ENCODE measurements around the gene TMEM200A.

Gene TMEM200A

GRCh38 chr6:130377915-130378314 is 12.1 kb downstream of the TMEM200A start:
- no peak for DNase-seq (ENCODE audit: low read depth in 2 of 2)

GRCh38 chr6:130379223-130379622 is 13.4 kb downstream of the TMEM200A start:
- no peak for DNase-seq (ENCODE audit: low read depth in 2 of 2)

GRCh38 chr6:130381012-130381411 is 15.2 kb downstream of the TMEM200A start:
- DNase-seq (ENCODE audit: low read depth in 2 of 2): no peak

- no peak for DNase-seq (ENCODE audit: low read depth in 2 of 2)
Observed at GRCh38 chr6:130381459-130382380, 15.9 kb downstream of the TMEM200A start.

GRCh38 chr6:130382872-130383490 is 17.2 kb downstream of the TMEM200A start:
- no peak for DNase-seq (ENCODE audit: low read depth in 2 of 2)

DNA sequence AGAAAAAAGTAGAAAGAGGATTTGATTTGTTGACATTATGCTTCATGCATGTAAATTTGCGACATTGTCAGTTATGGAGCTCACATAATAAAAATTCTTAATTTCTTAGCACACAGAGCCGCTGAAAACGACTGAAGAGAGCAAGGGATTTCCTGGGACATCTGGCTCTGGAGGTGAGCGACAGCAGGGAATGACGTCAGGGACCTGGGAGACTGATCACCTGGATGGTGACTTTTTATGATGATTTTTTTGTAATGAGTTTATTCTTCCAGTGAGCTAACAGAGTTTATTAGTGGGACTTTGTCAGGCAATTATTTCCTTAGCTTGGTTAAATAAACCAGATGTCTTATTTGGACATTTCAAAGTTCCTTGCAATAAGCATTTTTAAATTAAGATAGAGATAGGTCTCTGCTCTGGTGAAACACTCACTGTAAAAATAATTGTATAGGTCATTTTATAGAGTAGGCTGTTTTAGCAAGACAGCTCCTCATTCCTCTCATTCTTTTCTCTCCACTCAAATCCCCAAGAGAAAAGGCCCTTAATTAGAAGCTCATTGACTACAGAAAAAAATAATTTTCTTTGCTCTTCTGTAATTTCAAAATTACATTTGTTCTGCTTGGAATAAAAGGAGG is 19.4 kb downstream of the TMEM200A start:
- no peak for DNase-seq (ENCODE audit: low read depth in 2 of 2)

DNA sequence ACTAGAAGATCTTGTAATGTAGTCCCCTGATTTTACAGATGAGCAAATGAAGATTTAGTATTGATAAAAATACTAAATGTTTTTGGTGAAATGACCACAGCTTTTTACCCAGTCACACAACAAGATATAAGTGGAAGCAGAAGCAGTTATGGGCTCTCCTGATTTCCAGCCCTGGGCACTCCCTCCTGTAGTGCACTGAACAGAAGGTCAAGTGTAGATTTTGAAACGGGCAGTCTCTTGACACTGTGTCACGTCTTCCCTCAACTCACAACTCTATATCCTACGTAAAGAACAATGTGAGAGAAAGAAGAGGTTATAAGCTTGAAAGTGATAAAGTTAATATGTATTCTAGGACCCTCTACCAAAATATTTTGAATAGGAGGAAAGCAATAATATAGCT is 23.3 kb downstream of the TMEM200A start:
- no peak for DNase-seq (ENCODE audit: low read depth in 2 of 2)

DNA sequence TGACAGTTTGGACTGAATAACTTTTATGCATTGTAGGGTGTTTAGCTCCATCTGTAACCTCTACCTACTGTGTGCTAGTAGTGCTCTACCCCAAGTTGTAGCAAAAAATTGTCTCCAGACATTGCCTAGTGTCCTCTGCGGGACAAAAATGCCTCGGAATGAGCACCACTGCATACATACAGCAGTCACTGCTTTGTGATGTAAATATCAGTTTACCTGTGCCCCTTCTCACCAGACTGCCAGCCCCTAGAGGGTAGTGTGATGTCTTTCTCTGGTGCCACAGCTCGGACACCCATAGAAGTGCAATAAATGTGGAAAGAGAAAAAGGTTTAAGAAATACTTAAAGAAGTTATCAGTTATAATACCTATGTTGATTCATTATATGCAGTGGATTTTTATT is 25.1 kb downstream of the TMEM200A start:
- no peak for DNase-seq (ENCODE audit: low read depth in 2 of 2)

DNA sequence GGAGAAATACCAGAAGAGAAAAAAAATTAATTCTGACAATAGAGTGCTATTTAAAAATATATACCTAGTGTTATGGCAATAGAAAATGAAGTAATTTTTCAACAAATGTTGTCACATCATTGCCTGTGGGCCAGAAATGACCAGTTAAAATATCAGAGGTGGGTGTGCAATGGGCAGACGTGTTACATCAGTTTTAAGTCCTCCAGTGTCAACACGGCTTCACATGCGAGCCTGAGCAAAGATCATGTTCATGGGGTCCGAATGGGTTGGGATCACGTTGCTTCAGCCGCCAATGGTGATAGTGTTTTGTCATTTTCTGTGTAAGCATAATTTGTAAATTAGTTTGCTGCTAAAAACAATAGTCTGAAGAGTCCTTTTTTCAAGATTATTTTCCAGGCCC is 27.5 kb downstream of the TMEM200A start:
- no peak for DNase-seq (ENCODE audit: low read depth in 2 of 2)

DNA sequence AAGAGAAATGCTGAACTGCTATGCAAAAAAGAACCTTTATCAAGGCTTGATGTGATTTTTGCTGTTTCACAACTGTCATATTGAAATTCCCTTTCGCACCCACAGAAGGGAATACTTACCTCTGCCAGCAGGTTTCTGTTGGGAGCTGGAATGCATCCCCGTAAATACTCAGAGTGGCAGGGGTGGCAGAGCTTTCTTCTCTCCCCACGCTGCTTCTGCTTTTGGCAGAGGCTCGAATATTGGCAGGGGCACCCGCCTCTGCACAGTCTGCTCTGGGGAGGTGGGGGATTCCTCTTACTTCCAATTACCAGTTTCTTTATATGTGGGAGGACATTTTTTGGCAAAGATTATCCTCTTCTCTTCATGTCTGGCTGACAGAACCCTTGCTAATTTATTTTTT is 28.4 kb downstream of the TMEM200A start:
- no peak for DNase-seq (ENCODE audit: low read depth in 2 of 2)

GRCh38 chr6:130395164-130395563 is 29.3 kb downstream of the TMEM200A start:
- DNase-seq (ENCODE audit: low read depth in 2 of 2): no peak

GRCh38 chr6:130396722-130397121 is 30.9 kb downstream of the TMEM200A start:
- DNase-seq (ENCODE audit: low read depth in 2 of 2): no peak

GRCh38 chr6:130405549-130405948 is 39.7 kb downstream of the TMEM200A start:
- no peak for DNase-seq (ENCODE audit: low read depth in 2 of 2)

GRCh38 chr6:130407032-130407431 is 41.2 kb downstream of the TMEM200A start:
- no peak for DNase-seq (ENCODE audit: low read depth in 2 of 2)

- no peak for DNase-seq (ENCODE audit: low read depth in 2 of 2)
Observed at GRCh38 chr6:130409418-130410100, 43.7 kb downstream of the TMEM200A start.

- DNase-seq (ENCODE audit: low read depth in 2 of 2): no peak
Observed at GRCh38 chr6:130411481-130411880, 45.7 kb downstream of the TMEM200A start.

- DNase-seq (ENCODE audit: low read depth in 2 of 2): no peak
Observed at GRCh38 chr6:130412556-130413290, 46.9 kb downstream of the TMEM200A start.

DNA sequence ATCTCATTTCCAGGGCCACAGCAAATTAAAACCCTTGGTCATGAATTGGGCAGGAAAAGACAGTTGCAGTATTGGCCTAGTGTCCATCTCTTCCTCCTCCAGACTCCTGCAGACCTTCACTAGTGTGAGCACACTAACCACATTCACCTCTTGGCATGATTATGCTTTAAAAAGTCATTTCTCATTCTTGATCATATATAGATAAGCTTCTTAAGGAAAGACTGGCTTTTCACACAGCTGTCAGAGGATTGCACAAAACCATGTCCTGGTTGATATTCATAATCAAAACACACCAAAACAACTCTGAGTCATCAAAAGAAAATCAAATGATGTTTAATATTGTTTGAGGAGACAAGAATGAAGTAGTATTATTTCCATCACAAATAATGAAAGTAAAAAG is 52.1 kb downstream of the TMEM200A start:
- DNase-seq (ENCODE audit: low read depth in 2 of 2): no peak

DNA sequence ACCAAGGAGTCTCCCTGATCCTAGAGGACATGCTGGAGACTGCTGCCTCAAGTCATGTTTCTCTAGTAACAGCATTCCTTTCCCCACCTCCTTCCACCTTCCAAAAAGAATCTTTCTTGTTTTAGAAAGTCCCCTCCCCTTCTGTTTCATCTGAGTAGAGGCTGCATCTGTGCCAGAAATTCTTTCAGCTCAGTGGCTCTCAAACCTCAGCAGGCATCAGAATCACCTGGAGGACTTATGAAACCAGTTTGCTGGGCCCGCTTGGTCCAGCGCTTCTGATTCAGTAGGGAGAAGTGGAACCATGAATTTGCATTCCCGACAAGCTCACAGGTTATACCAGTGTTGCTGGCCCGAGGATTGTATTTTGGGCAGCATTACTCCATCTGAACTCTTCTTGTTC is 55.1 kb downstream of the TMEM200A start:
- DNase-seq (ENCODE audit: low read depth in 2 of 2): no peak

GRCh38 chr6:130421585-130421984 is 55.8 kb downstream of the TMEM200A start:
- no peak for DNase-seq (ENCODE audit: low read depth in 2 of 2)

- DNase-seq (ENCODE audit: low read depth in 2 of 2): no peak
Observed at GRCh38 chr6:130423044-130423443, 57.2 kb downstream of the TMEM200A start.

Measured in stimulated activated CD4-positive, alpha-beta T cell treated with anti-CD3 and anti-CD28 coated beads, Interleukin-1b, Interleukin-23, amount 100 ng/mL, for 4 hours (primary cell).